Cerebellar cortex (tissue), 1 donor: Measurements from ENCODE around the gene MYPOP.
"Not testable (repeated sequence)": the region's sequence is repeated elsewhere in the genome, so short reads cannot be mapped to it uniquely, and the experiment has no call there.

Source experiments
- DNase-seq: peaks from one replicate; pipeline ENCODE4 v3.0.0-alpha.2; 2015; ENCODE audit warnings: low spot score

The MYPOP gene

GRCh38 chr19:45908956-45909355 is 6.5 kb upstream of the MYPOP start:
- DNase-seq, result no peak

GRCh38 chr19:45906221-45906620 is 3.8 kb upstream of the MYPOP start:
- DNase-seq, result no peak

GRCh38 chr19:45905011-45905410 is 2.6 kb upstream of the MYPOP start:
- DNase-seq, result no peak

GRCh38 chr19:45902651-45903625 is 525 bp upstream of the MYPOP start:
- DNase-seq, result peak; percentile 96

- no peak for DNase-seq
These were observed 941 bp downstream of the MYPOP start for GRCh38 chr19:45901432-45901911.

- DNase-seq, result no peak
These were observed 1.5 kb downstream of the MYPOP start for GRCh38 chr19:45900738-45901431.

- DNase-seq, result no peak
These were observed 2.4 kb downstream of the MYPOP start for GRCh38 chr19:45899919-45900589.

- DNase-seq, result no peak
These were observed 3.2 kb downstream of the MYPOP start for GRCh38 chr19:45899253-45899652.

GRCh38 chr19:45897261-45897812 is 5.1 kb downstream of the MYPOP start:
- DNase-seq, result no peak

- DNase-seq, result not testable (repeated sequence)
These were observed 6.3 kb downstream of the MYPOP start for GRCh38 chr19:45895983-45896599.

GRCh38 chr19:45895519-45895972 is 6.9 kb downstream of the MYPOP start:
- no peak for DNase-seq

GRCh38 chr19:45890877-45891276 is 11.5 kb downstream of the MYPOP start:
- no peak for DNase-seq

GRCh38 chr19:45889210-45889885 is 13.1 kb downstream of the MYPOP start:
- no peak for DNase-seq

- no peak for DNase-seq
These were observed 15.2 kb downstream of the MYPOP start for GRCh38 chr19:45887200-45887710.

- DNase-seq, result peak; percentile 97
These were observed 15.8 kb downstream of the MYPOP start for GRCh38 chr19:45886427-45887199.

- peak; percentile 93 for DNase-seq
These were observed 16.6 kb downstream of the MYPOP start, which contains the start of gene IRF2BP1 for GRCh38 chr19:45885556-45886426. TSS of gene IRF2BP1 (minus strand) at chr19:45886141. CDS start at chr19:45885774, 367 bp downstream.

- no peak for DNase-seq
These were observed 17.5 kb downstream of the MYPOP start for GRCh38 chr19:45884682-45885555.
